Measurements from ENCODE around the gene KLHL25.

Gene KLHL25

GRCh38 chr15:85746641-85747040, 48.1 kb downstream of the KLHL25 start:
- no peak for DNase-seq

GRCh38 chr15:85745525-85746150, 49.1 kb downstream of the KLHL25 start:
- no peak for DNase-seq

GRCh38 chr15:85745023-85745422, 49.7 kb downstream of the KLHL25 start:
- no peak for DNase-seq

GRCh38 chr15:85744579-85744978, 50.1 kb downstream of the KLHL25 start:
- no peak for DNase-seq

DNA sequence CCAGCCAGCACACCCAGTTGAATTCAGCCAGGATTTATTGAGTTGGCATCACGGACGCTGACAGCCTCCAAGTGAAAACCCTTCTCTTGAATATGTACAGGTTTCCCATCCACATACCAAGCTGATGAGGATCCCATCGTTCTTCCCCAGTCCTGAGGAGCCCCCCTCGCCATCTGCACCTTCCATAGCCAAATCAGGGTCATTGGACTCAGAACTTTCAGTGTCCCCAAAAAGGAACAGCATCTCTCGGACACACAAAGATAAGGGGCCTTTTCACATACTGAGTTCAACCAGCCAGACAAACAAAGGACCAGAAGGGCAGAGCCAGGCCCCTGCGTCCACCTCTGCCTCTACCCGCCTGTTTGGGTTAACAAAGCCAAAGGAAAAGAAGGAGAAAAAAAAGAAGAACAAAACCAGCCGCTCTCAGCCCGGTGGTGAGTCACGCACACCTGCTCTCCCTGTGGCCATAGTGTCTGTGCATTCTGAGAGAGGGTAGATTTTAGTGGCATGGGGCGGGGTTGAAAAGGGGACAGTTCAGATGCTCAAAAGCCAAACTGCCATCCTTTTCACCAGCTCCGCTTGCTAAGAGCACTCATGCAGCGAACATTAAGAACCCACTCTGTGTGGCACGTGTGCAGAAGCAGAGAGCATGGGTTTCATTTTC, 51.2 kb downstream of the KLHL25 start:
- no peak for DNase-seq

- DNase-seq = no peak
These were observed 52.4 kb downstream of the KLHL25 start for GRCh38 chr15:85742186-85742821.

- DNase-seq = no peak
These were observed 53.1 kb downstream of the KLHL25 start for GRCh38 chr15:85741662-85742061.

- DNase-seq = no peak
These were observed 53.7 kb downstream of the KLHL25 start for GRCh38 chr15:85741021-85741421.

DNA sequence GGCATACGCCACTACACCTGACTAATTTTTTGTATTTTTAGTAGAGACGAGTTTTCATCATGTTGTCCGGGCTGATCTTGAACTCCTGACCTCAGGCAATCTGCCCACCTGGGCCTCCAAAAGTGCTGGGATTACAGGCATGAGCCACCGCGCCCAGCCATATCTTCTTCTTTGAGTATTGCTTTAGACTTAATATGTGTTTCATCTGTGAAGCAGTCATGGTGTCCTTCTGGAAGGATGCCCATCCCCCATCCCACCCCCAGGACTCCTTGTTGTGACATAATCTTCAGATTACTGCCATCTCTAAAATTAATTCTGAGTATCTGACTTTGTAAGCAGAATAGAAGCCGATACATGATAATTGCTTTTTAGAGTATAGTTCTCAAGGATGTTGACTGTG, 57.7 kb downstream of the KLHL25 start:
- no peak for DNase-seq

GRCh38 chr15:85733416-85733815, 61.3 kb downstream of the KLHL25 start:
- DNase-seq = no peak

- peak; percentile 56 for DNase-seq
These were observed 64.5 kb downstream of the KLHL25 start for GRCh38 chr15:85730001-85730820.

DNA sequence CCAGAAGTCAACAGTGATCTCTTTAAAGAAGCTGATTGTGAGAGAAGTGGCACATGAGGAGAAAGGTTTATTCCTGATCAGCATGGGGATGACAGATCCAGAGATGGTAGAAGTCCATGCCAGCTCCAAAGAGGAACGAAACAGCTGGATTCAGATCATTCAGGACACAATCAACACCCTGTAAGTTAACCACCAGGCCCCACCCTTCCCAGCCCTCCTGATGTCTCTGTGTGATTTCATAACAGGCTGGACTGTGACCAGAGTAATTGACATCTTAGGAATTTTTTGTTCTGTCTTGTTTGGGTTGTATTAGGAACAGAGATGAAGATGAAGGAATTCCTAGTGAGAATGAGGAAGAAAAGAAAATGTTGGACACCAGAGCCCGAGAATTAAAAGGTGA, 67.7 kb downstream of the KLHL25 start:
- no peak for DNase-seq

DNA sequence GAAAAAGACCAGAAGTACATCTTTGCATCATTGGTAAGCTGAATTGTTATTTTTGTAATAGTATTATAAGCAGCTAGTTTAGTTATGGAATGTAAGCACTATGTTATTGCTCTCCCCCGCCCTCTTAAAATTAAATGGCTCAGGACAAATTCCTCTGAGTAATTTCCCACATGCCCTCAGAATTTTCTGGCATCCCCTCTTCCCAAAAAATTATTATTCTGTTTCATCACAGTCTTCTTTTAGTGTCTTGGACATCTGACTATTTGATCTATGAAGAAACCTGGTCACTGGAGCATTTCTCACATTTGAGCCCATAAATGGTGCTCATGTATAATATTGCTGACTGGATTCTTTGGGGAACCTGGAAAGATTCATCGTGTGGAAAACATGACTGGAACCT, 68.3 kb downstream of the KLHL25 start:
- DNase-seq = no peak

GRCh38 chr15:85725564-85725963, 69.2 kb downstream of the KLHL25 start:
- no peak for DNase-seq

- no peak for DNase-seq
These were observed 69.7 kb downstream of the KLHL25 start for GRCh38 chr15:85725019-85725418.

- no peak for DNase-seq
These were observed 70.5 kb downstream of the KLHL25 start for GRCh38 chr15:85723960-85724945.

DNA sequence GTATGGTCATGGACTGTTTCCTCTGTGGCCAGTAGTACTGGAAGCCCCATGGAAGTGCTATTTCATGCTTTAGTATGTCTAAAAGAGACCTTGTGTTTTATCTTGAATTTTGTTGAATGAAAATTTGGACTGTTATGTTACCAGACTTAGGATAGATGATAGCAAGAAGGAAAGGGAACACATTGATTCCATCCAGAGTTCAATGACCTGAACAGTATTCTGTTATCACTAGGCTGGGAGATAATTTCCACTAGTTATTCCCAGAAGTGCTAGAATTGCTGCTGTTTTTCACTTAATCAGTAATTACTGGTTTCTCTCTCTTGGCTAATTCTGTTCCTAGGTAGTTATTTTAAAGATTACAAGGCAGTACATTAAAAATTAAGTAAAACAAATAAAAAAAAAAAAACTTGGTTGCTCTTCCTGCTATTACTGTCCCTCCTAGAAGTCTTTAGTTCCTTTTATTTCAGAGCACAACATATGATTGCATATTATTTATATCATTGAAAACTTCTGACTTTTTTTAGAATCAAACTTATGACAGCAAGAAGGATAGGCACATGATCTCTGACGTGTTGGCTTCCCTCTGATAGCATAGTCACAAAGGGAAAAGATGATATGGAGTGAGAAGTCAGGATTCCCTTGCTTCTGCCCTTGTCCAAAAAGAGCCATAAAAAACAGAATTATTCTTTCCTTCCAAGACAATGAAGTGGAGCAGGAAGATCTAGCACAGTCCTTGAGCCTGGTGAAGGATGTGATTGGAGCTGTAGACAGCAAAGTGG, 72.2 kb downstream of the KLHL25 start:
- DNase-seq = no peak

GRCh38 chr15:85718981-85719380, 75.7 kb downstream of the KLHL25 start:
- DNase-seq = no peak

DNA sequence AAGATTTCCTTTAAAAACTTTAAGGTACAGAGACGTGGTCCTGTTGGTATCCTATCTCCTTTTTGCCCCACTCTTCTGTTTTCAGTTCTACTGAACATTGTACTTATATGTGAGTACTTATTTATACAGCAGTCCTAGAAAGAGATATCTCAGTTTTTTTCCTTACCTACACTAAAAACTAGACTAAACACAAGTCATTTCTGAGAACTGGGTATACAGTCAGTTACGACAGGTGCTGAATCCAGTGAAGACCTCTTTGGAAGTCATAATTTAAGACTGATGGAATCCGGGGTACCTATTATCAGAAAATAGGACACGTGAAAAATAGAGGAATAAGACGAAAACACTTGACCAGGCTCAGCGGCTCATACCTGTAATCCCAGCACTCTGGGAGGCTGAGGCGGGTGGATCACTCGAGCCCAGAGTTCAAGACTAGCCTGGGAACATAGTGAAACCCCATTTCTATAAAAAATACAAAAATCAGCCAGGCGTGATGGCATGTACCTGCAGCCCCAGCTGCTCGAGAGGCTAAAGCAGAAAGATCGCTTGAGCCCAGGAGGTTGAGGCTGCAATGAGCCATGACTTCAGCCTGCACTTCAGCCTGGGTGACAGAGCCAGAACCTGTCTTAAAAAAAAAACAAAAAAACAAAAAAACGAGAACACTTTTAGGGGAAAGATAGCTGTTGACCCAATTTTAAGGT, 76.3 kb downstream of the KLHL25 start:
- DNase-seq = no peak

GRCh38 chr15:85717212-85717611, 77.5 kb downstream of the KLHL25 start:
- no peak for DNase-seq
